Breast epithelium (tissue), 3 donors: ENCODE measurements around the gene EXOC1L.

Experiments
- POLR2A ChIP-seq: fragments of 450-650 bp; IDR thresholded peaks from one replicate; pipeline ENCODE4 v1.6.1; 2016; ENCODE audit warnings: antibody characterized with exemption, mild to moderate bottlenecking, moderate library complexity
- POLR2AphosphoS5 ChIP-seq, 3 donors: sonication (generic); formaldehyde crosslinking; IDR thresholded peaks; one replicate each; pipeline ENCODE4 v1.6.1; 2017; ENCODE audit warnings: antibody characterized with exemption in 3 of 3
- TF ChIP-seq, protein P1 (sequence below), 3 donors: fragments of 450-650 bp; IDR thresholded peaks; one replicate each; pipeline ENCODE4 v1.5.1; 2016 to 2017; ENCODE audit warnings: antibody characterized with exemption in 3 of 3, mild to moderate bottlenecking in 3 of 3, moderate library complexity in 3 of 3

DNA sequence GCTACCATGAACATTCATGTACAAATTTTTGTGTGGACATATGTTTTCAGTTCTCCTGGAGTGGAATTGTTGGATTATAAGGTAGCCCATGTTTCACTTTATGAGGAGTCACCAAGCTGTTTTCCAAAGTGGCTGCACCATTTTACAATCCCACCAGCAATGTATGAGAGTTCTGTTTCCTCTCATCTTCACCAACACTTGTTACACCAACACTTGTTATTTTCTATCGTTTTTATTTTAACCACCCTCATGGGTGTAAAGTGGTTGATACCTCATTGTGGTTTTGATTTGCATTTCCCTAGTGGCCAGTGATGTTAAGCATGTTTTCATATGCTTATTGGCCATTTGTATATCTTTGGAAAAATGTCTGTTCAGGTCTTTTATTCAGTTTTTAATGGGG, 38.0 kb downstream of the EXOC1L start:
- TF ChIP-seq, protein P1, sequence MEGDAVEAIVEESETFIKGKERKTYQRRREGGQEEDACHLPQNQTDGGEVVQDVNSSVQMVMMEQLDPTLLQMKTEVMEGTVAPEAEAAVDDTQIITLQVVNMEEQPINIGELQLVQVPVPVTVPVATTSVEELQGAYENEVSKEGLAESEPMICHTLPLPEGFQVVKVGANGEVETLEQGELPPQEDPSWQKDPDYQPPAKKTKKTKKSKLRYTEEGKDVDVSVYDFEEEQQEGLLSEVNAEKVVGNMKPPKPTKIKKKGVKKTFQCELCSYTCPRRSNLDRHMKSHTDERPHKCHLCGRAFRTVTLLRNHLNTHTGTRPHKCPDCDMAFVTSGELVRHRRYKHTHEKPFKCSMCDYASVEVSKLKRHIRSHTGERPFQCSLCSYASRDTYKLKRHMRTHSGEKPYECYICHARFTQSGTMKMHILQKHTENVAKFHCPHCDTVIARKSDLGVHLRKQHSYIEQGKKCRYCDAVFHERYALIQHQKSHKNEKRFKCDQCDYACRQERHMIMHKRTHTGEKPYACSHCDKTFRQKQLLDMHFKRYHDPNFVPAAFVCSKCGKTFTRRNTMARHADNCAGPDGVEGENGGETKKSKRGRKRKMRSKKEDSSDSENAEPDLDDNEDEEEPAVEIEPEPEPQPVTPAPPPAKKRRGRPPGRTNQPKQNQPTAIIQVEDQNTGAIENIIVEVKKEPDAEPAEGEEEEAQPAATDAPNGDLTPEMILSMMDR (IDR thresholded peaks at IDR 0.05): no peak
- TF ChIP-seq POLR2A: no peak
- no peak for TF ChIP-seq POLR2AphosphoS5 (IDR thresholded peaks at IDR 0.05)
